D721Med (cell line): ENCODE results near the gene TTI1.

Experiments used
- DNase-seq: peaks from one replicate; pipeline ENCODE4 v3.0.0; 2011; ENCODE audit warnings: low spot score; ENCODE audit not compliant: insufficient read length
- FAIRE-seq: peaks from 2 replicates; lab custom pipeline; 2011; peaks lifted over from hg19 to GRCh38; lab: Jason Lieb, UNC
- CTCF ChIP-seq: IDR thresholded peaks from 2 replicates; pipeline ENCODE4 v1.5.1; 2012; ENCODE audit warnings: mild to moderate bottlenecking, control low read depth; ENCODE audit not compliant: insufficient read depth; ENCODE audit errors: missing control alignments

The TTI1 gene

DNA sequence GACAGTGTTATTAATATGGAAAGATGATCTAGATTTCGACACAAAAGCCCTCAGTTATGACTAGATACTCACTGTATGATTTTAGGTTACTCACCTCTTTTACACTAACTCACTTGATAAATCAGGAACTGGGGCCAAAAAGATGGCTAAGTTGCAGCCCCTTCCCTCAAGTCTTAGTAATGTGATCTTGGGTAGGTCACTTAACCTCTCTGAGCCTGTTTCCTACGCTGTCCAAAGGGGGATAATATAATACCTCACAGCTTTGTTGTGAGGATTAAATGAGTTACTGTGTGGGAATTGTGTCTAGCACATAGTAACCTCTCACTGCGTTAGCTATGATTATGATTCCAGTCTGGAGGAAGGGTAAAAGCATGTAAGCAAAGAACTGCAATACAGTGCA, 1.3 kb downstream of the TTI1 start:
- no peak for TF ChIP-seq CTCF
- FAIRE-seq, result no peak
- DNase-seq, result no peak

- no peak for DNase-seq
- FAIRE-seq, result no peak
- no peak for TF ChIP-seq CTCF
Observed at GRCh38 chr20:38029453-38029852, 3.8 kb downstream of the TTI1 start.

DNA sequence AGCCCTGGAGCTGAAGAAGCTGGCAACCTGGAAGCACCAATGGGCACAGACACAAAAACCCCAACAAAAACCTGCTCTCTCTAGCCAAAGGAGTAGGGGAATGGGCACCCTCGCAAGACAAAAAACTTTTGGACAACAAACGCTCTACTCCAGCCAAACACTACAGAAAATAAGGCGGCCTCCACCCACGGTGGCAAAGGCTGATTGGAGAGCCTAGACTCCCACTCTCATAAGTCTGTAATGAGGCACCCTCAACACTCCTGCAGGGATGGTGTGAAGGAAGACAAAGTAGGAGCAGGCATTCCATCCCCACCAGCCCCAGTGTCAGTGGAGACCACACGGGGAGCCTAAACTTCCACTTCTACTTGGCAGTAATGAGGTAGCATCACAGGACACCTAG, 8.8 kb downstream of the TTI1 start:
- FAIRE-seq (no peak), DNase-seq (no peak)
- TF ChIP-seq CTCF, result no peak

DNA sequence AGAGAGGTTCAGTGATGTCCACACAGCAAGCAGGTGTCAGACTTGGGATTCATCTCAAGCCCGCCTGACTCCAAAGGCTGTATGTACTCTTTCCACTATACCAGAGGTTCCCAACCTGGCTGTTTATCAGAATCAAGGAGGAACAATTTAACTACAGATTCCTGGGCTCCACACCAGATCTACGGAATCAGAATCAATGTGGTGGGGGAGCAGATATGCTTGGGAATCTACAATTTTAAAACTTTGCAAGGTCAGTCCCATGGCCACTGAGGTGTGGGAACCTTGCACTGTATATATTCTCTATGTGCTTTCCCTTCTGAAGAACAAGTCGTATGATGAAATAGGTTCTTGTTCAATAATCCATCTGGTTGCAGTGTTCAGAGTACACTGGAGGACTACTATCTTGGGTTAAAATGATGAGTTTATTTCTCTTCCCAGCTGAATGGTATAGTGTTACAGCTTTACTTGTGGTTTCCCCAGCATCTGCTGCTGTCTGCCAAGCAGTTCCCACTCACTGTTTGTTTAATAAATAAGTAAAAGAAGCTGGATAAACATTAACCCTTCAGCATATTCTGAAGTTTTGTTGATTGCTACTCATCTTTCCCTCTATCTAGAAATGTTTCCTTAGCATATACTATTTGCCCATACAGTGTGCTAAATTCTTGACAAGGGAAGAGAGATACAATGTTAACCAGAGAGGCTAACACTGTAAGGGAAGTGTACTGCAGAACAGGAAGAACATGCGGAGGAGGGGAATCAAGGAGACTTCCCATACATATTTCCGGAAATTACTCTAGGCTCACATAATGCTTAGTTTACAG, 9.9 kb downstream of the TTI1 start:
- no peak for FAIRE-seq
- no peak for TF ChIP-seq CTCF
- no peak for DNase-seq

DNA sequence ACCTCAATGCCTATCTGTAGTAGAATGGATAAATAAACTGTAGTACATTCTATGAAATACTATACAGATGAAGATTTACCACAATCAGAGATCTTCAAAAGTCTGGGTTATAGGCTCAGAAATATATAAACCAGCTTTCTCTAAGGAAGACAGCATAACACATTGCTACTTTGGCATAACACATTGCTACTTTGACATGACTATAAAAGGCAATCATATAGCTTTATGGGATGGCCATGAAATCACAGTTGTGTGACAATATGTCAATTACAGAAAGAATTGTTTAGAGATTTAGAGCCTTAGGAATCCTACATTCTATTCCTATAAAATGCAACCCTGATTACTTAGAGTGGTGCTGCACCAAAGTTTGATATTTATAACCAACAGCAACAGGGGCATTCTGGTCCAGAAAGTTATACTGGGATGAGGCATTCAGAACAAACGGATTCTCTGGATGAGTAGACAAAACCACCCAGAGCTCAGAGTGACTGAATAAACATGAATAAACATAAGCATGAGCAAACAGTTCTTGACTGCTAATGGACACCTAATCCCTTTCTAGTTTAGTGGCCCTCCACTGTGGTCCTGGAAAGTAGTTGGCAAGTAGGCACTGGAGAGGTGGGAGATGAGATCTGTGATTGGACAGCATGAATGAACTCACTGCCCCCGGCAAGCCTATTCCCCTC, 12.0 kb downstream of the TTI1 start:
- TF ChIP-seq CTCF, result no peak
- FAIRE-seq, result no peak
- no peak for DNase-seq

GRCh38 chr20:38018385-38018784, 14.9 kb downstream of the TTI1 start:
- FAIRE-seq (no peak), DNase-seq (no peak)
- TF ChIP-seq CTCF, result no peak

GRCh38 chr20:38017959-38018358, 15.3 kb downstream of the TTI1 start:
- no peak for TF ChIP-seq CTCF
- FAIRE-seq (no peak), DNase-seq (no peak)
